ENCODE data around the gene TENM4. TPM values are rescaled to one million over a fixed set of nuclear protein-coding genes. Genes with fewer than 3 reads are reported as not detected.

Gene TENM4
- total and polyA plus RNA-seq, 11 donors = 0.08 to 6.4 (median 1.0) TPM

- DNase-seq = peak; percentile 65 to 87 (median 76)
- TF ChIP-seq POLR2A (IDR thresholded peaks at IDR 0.05) (no peak), CTCF (IDR thresholded peaks at IDR 0.05) (no peak)
- Histone ChIP-seq H3K36me3 (no peaks in the 10 kb centered on the region), H3K4me1 (peaks cover 0 to 19% (median 2%) of the 10 kb centered on the region in 12 donors), H3K4me3 (no peak overlapping the region), H3K9me3 (no peaks in the 10 kb centered on the region), H3K27me3 (no peaks in the 10 kb centered on the region), H3K27ac (peak overlapping the region in 2 of 12 donors; percentile 32 to 59)
- intact Hi-C loops (cut with DNase I) = no loop called here
- 41 to 57% (median 46%) methylated on average over 6 of the region's 6 CpGs for WGBS, 4 donors
- ATAC-seq = peak; percentile 90 to 97 (median 93)
Observed at GRCh38 chr11:78742430-78742829, 698.4 kb downstream of the TENM4 start.

GRCh38 chr11:78741741-78742140 is 699.1 kb downstream of the TENM4 start:
- Histone ChIP-seq H3K4me1 (peaks cover 0 to 19% (median 2%) of the 10 kb centered on the region in 12 donors), H3K27ac (peak overlapping the region in 1 of 12 donors; percentile 59), H3K4me3 (no peak overlapping the region), H3K36me3 (no peaks in the 10 kb centered on the region), H3K27me3 (no peaks in the 10 kb centered on the region), H3K9me3 (no peaks in the 10 kb centered on the region)
- no peak for TF ChIP-seq POLR2A (IDR thresholded peaks at IDR 0.05)
- TF ChIP-seq CTCF (IDR thresholded peaks at IDR 0.05) = no peak
- DNase-seq (no peak), ATAC-seq (peak in 3 of 4 donors; percentile 16 to 64 (median 34))
- intact Hi-C loops (cut with DNase I) = no loop called here
- WGBS, 4 donors = 53 to 69% (median 63%) methylated on average over 7 of the region's 7 CpGs

- H3K9me3 ChIP-seq = no peaks in the 10 kb centered on the region
- WGBS, 4 donors = 42 to 50% (median 46%) methylated on average over 12 of the region's 12 CpGs
- no peak overlapping the region for H3K27ac ChIP-seq
- H3K27me3 ChIP-seq = no peaks in the 10 kb centered on the region
- DNase-seq (peak in 1 of 5 donors; percentile 57), ATAC-seq (no peak)
- H3K4me1 ChIP-seq = peaks cover 0 to 19% (median 2%) of the 10 kb centered on the region in 12 donors
- no peaks in the 10 kb centered on the region for H3K36me3 ChIP-seq
- TF ChIP-seq CTCF (IDR thresholded peaks at IDR 0.05) (no peak), POLR2A (IDR thresholded peaks at IDR 0.05) (no peak)
- no peak overlapping the region for H3K4me3 ChIP-seq
- intact Hi-C loops (cut with DNase I) = no loop called here
Observed at GRCh38 chr11:78740199-78741071, 700.4 kb downstream of the TENM4 start.

GRCh38 chr11:78737891-78738290 is 702.9 kb downstream of the TENM4 start:
- WGBS, 4 donors = 82 to 100% (median 96%) methylated on average over 1 of the region's 1 CpG
- TF ChIP-seq POLR2A (IDR thresholded peaks at IDR 0.05) = no peak
- TF ChIP-seq CTCF (IDR thresholded peaks at IDR 0.05) = no peak
- no peak for DNase-seq
- intact Hi-C loops (cut with DNase I) = no loop called here
- Histone ChIP-seq H3K36me3 (no peaks in the 10 kb centered on the region), H3K27ac (no peak overlapping the region), H3K9me3 (no peaks in the 10 kb centered on the region), H3K27me3 (no peaks in the 10 kb centered on the region), H3K4me1 (peaks cover 0 to 19% (median 2%) of the 10 kb centered on the region in 12 donors), H3K4me3 (no peak overlapping the region)
- ATAC-seq = no peak

All from heart left ventricle (tissue), 16 donors.